T-helper 1 cell (primary cell): ENCODE results near the gene ZNF536.

ENCODE experiments used
- DNase-seq, 5 donors: peaks; one replicate each; pipeline ENCODE4 v3.0.0-alpha.2; 2012 to 2020

Gene ZNF536

DNA sequence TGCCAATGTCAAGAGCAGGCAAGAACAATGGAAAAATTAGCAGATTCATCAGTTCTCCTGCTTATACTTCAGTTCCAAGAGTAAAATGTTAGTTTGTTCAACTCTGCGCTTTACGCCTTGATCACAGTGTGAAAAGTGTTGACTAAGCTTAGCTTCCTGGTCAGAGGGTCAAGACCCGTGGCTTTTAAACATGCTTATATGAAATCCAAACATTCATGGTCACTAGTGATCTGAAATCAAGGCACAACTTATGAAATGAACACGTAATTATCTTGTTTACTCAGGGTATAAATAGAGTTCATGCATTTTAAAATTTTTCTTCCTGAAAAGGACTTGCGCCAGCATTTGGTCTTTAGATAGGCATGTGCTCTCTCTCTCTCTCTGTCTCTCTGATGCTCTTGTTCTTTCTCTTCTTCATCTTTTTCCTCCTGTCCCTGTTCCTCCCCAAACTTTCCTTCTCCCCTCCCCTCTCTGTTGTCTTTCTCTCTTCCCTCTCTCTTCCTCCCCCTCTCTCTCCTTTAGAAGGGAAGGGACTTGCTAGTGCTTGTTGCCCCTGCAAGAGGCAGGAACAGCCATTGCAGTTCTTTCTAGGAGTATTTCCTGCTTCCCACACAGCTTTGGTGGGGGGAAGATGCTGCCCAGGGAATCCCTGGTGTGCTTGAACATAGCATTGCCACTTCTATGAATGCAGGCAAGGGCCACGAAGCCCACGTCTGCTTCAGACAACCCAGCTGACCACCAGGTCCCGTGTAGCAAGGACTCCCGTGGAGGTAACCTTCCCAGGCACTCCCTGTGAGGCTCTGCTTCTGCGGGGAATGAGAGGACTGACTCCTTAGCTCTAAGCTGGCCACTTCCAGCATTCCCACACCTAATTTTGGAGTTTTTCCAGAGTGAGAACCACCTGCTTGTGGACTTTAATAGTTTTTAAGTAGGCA is 7.1 kb upstream of the ZNF536 start:
- DNase-seq: no peak

DNA sequence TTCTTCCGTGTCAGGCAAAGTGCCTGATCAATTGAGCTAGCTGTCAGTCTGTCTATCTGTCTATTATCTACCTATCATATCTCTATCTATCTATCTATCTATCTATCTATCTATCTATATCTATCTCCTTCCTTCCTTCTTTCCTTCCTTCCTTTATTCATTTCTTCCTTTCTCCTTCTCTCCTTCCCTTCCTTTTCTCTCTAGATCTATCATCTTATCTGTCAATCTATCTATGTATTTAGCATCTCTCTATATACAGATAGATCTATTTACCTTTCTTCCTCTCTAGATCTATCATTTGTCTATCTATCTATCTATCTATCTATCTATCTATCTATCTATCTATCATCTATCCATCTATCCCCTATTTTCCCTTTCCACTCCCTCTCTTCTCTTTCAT is 5.9 kb upstream of the ZNF536 start:
- no peak for DNase-seq

DNA sequence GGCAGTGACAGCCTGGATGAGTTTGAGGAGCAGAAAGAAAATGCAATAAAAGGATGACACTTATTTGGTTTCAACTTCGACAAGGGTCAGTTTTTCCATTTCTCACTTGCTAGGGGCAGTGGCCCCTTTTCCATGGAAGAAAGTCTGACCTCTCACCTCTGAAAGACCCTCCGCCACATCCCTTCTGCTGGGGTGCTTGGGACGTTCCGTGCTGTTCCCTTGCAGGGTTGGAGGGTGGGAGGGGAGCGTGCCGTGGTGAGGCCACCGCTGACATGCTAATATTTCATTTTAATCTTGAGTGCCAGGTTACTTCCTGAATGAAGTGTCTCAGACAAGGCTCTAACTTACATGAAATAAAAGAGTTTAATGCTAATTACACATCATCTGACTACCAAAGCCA is 5.2 kb upstream of the ZNF536 start:
- no peak for DNase-seq

DNA sequence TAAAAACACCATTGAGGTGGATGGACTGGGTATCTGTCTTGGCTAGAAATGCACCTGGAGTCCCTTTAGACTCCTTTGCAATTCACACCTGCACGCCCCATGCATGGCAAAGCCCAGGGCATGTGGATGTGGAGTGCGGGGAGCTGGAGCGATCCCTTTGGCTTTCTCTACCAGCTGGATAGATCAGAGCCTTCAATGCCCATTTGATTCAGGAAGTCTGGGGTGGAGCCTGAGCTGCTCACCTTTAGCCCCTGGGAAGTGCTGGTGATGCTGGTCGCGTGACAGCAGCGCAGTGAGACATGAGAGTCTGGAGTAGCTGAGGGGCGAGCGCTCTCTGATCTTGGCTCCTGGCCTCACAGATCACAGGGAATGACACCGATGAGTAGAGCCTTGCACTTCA is 4.8 kb upstream of the ZNF536 start:
- no peak for DNase-seq

DNA sequence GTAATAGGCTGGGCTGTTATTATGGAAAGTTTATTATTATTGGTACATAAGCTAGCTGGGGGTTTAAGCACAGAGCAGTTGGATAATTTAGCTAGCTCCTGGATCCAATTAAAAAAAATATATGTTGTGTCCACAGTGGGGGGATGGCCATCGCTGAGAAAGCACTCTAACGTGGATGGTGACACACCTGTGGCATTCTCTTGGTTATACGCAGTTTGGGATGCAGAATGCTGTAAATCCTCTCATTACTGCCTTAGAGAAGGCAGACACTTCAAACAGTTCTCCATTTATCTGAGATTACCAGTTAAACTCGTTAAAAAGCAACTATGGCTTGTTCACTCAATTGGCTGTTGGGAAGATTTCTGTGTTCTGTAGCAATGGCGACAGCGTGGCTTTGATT is 2.4 kb upstream of the ZNF536 start:
- no peak for DNase-seq

DNA sequence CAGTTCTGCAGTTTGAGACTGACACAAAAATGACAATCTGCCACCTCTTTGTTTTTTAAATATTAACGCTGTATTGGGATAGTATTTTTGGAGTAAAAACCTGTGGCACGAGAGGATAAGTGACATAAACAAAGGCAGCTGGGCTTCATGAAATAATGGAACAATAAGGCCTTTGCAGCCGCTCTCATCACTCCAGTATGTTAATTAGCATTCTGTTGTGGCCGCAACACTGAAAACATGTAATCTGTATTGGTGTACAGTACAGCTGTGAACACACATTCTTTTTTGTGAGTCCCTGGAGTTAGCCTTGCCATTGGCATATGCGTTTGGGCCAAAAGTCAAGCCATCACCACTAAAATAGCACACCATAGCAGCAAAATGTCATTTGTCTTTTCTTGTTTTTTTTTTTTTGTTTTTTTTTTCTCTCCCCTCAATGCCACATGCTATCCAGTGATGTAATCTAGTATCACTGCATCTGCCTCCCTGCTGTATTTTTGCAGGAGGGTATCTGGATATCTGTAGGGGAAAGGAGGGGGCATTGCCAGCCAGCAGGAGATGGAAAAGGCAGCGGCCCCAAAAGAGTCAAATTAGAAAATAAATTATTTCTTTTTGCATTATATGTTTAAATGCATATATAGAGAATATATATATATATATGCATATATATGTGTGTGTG is 885 bp upstream of the ZNF536 start:
- no peak for DNase-seq

DNA sequence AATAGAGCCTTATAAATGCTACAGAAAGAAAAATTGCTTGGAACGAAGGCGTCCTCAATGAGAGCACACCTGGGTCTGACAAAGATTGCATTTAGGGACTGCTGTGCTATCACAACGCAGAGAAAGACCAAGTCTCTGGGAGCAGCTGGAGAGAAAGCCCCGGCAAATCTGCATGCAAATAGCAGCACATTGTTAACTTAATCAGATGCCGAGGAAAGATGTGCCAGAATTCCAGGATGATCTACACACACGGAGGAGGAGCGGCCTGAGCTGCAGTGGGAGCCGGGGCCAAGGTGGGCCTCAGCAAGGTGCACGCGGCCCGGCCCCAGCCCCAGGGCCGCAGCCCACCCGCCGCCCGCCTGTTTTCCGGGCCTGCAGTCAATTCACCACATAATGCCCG is 1.4 kb downstream of the ZNF536 start:
- DNase-seq: no peak

DNA sequence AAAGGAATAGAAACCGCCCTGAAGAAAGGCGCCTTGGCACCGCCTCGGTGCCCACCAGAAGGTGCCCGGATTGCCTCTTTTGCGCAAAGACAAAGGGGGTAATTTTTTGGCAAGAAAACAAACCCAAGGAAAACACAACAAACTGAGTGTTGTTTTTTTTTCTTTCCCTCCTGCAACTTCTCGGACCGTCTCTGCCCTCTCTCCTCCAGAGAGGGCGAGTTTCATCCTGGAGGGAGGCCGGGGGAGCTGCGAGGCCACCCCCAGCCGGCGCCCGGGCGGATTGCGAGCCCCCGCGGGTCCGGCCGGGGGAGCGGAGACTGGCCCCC is 2.3 kb downstream of the ZNF536 start:
- no peak for DNase-seq

DNA sequence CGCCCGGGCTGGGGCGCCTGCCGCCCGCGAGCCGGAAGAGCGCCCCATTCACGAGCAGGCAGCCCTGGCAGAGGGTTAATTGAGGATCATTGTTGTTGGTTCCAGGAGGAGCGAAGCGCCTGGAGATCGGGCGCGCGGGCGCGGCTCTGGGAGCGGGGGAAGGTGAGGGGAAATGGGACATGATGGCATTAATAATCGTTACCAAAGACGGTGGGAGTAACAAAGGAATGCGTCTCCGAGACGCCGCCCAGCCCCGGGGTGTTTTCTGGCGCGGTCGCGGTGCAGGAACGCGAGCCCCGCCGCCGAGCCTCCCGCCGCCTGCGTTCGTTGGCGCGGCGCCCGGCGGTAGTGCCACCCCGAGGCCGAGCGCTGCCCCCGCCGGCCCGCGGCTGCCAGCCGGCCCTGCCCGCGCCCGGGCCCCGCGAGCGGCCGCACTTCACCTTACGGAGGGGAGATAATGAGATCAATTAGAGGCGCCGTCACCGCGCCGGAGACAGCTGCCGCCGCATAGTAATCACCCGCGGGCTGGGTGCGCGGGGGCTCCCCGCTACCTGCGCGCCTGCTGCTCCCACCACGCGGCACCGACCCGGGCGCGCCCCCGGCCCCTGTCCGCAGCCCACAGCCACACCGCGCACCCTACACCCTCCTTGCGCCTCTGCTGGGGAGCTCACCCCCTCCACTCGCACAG is 2.8 kb downstream of the ZNF536 start:
- no peak for DNase-seq

DNA sequence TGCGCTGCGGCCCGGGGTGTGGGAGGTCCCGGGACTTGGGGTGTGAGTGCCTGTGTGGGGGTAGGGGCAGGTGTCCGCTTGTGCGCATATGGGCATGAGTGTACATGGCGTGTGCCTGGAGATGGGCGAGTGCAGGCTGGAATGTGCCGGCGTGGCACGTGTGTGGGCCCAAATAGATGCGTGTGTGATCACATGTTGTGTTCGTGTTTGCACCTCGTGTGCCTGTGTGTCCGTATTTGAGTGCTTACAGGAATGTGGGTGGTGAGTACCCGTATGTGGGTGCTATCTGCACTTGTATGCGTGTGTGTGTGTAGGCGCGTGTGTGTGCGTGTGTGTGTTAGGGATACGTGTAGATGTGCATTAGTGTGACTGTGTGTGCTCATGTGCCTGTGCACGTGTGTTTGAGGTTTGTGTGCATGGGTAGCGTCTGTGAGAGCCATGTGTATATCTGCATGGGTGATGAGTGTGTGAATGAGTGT is 3.4 kb downstream of the ZNF536 start:
- no peak for DNase-seq

DNA sequence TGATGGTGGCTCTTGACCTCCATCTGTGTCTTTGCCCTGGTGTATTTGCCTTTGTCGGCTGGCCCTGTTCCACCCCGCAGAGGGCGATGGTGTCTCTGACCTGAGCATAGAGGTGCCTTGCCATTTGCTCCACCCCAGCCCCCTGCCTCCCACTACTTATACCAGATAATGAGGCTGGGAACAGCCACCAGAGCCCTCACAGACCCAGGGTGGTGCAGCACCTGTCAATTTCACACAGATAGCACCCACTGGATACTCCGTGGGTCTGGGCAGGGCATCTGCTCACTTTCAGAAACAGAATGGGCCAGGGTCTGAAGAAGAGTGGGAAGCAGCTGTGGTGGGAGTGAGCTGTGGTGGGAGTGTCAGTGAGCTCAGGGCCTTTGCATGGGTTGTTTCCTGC is 4.1 kb downstream of the ZNF536 start:
- DNase-seq: no peak

DNA sequence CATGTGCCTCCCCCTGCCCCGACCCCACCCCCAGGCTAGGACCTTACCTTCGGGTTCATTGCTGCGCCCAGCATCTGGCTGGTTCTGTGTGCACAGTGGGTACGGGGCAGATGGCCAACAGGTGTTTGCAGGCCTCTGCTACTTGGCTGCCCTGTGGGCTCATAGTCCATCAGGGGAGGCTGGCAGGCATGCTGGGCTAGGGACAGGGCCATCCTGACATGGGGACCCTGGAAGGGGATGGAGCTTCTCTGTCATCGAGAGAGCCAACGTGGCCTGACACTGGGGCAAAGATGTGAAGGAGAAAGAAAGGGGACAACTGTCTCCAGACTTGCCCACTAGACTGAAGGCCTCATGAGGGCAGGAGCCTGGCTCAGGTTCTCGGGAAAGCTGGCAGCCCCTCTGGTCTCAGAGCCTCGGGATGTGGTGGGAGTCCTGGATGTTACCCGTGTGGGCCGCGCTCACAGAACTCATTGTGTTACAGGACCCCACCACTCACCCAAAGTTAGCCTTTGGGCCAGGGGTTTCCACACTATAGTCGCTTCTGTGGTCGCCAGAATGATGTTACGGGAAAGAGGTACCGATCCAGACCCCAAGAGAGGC is 4.7 kb downstream of the ZNF536 start:
- DNase-seq: no peak

DNA sequence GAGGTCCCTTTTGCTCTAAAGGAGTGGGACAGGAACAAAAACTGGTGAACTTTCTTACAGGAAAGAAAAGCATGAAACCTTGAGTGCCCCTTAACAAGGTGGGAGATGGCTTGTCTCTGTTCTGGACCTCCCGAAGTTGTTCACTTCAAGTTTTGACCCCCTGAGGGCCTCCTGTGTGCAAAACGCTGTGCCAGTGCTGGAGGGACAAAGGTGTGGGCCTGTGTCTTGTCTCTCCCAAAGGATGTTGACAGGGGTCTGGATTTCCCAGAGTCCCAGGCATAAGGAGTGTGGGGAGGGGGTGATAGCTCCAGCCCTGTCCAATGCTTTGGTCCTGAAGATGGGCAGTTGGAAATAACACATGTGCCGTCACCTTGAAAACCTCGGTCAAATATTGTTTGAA is 6.5 kb downstream of the ZNF536 start:
- DNase-seq: no peak

DNA sequence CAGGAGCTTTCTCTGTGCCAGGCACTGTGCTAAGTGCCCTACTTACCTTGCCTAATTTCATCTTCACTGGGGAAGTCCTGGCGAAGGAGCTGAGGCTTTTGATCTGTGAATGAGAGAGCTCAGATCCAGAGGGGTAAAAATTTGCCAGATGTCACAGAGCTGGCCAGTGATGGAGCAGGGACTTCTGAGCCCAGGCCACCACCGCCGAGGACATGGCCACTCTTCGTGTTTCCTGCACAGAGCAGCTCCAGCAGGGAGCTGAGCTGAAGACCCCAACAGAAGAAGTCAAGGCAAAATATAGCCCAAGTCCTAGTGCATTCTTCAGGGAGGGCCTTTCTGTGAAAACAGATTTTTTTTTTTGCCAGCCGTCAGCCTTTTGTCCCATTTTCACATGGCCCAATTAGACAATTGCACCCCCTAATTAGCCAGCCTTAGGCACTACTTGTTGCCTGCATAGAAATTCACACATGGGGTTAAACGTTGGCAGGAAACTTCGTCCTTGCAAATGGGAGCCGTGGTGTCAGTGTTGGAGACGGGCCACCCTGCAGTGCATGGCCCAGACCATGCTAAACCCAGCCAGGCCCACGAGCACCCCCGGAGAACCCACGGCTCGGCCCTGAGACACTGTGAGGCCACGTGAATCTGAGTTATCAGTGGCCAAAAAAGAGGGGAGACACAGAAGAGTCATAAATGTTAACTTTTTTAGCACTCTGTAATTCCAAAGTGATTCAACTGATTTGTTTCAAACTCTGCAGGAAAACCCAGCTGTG is 7.8 kb downstream of the ZNF536 start:
- no peak for DNase-seq

DNA sequence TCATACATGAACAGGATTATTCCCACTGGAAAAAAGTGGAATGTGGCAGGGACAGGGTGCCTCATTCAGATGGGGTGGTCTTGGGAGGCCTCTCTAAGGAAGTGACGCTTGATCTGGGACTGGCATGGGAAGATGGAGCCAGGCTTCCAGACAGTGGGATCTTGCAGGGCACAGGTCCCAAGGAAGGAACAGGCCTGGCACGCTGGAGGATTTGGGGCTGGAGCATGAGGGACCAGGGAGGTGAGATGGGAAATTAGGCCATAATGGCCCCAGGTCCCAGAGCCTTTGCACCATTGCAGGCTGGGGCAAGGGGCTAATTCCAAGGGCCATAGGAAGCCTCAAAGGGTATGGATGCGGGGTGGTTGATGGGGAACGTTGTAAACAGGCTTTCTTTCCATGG is 9.2 kb downstream of the ZNF536 start:
- DNase-seq: no peak

DNA sequence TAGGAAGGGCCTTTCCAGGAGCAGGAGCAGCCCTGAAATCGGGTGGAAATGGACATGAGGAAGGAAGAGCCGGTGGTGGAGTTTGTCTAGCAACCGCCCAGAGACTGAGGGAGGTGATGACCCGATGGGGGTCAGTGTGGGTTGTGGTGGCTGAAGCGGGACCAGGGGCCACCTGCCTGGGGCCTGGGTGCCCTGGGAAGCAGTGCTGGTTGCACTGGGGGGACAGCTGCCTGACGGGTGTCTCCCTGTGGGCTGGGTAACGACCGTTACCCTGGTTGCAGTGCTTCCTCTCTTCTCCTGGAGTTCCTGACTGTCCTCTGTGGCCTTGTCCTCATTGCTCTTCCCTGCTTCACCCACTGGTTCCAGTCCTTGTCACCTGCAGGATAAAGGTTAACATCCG is 13.0 kb downstream of the ZNF536 start:
- DNase-seq: no peak

DNA sequence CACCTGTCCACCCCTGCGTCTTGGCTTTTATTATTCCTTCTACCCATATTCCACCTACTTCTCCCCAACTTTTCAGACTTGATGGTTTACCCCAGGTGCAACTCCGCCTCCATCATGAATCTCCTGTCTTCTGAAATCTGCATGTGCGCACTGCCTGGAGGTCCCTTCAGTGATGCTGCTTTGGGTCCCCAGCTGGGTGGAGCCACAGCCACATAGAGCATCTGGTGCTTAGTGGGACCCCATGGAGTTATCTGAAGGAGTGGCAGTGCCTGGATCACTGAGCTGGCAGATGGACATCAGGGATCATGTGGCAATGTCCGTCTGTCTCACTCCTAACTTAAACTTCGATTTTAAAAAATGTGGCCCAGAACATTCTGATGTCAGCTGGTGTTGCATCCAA is 13.5 kb downstream of the ZNF536 start:
- DNase-seq: no peak

DNA sequence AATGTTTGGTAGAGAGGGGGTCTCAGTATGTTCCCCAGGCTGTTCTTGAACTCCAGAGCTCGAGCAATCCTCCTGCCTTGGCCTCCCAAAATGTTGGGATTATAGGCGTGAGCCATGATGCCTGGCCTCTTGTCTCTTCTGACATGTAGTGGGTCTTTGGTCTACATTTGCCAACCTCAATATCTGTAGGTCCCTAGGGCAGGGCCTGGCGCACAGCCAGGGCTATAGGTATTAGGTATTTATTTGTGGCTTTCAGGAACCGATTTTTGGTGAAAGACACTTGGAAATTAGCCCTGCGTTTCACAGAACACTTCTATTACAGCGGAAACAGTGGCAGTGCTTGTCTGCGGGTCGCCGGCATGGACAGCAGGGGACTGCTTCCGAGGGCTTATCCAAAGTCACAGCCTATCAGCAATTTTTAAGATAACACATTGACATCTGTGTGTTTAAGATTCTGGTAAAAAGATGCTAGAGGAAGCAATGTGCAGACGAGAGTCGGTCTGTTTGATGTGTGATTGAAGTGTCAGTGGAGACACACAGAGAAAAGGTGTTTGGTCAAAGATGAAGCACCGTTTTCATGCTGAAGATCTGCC is 14.5 kb downstream of the ZNF536 start:
- no peak for DNase-seq

DNA sequence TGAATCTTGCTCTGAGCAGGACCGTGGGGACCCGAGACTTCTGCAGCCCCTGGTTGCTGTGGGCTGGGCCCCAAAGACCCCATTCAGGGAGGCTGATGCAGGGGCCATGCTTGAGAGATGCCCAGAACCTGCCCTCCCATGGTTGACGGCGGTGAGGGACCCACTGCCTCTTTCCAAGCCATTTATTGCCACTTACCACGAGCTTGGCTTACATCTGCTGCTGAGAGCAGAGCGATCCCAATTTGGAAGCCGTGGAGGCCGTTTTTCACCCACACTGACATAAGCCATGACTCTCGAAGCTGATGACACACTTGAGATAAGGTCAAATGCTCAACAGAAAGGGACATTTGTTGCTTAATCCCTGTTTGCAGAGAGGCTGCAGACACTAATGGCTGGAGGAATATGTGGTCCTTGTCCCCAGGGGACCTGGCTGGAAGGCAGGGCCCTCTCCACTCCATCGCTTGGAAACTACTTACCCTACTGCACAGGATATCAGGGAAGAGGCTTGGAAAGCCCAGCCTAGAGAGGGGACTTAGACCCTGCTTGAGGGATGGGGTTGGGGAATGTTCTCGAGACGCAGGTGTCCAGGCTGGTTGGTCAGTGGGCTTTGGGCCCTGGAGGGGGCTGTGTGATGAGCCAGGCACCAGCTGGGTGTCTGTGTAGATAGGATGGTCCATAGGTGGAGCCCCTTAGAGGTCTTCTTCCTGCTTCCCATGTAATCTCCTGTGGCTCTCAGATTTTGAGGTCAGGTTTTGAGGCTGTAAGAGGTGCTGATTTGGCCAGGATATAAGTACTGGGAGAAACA is 15.3 kb downstream of the ZNF536 start:
- DNase-seq: no peak

DNA sequence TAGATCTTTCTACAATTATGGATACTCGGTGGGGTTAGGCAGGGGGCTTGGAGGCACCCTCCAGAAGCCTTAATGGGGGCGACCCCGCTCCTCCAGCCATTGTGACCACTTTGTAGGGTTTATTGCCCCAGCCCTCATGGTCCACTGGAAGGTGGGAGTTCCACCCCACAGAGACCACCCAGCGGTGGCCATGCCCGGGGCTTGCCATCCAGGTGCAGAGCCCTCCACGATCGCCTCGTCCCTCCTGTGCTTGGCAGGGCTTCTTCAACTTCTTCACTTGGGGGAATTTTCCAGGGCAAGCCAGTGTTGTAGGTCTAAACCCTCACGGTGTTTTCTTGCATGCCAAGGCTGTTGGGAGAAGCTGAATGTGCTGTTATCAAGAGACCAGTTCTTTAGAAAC is 16.1 kb downstream of the ZNF536 start:
- DNase-seq: no peak

DNA sequence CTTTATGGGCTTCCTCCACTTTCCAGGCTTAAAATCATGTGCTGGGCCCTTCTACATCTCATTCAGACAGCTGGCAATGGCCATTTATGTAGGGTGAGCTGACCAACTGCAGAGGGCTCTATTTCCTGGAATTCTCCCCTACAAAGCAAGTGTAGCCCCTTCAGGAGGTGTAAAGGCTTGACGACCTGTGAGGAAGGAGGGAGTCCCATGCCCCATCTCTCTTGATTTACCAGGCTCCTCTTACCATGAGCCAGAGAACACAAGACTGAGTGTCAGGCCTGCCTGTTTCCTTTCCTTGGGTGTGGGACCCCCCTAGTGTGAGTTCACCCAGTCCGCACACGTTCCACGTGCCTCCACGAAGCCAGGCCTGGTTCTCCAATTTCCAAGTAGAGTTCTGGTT is 16.6 kb downstream of the ZNF536 start:
- DNase-seq: no peak
